ENCODE measurements around the gene ACAA2.

The ACAA2 gene

GRCh38 chr18:49733896-49734585 lies 79.3 kb downstream of the ACAA2 start:
- FAIRE-seq: no peak

GRCh38 chr18:49733321-49733720 lies 80.0 kb downstream of the ACAA2 start:
- no peak for FAIRE-seq
